NCI-H345 treated with DMSO at 0.1 percent for 48 hours (cell line): ENCODE measurements around the gene RPH3AL.
"Not testable (repeated sequence)": the region's sequence is repeated elsewhere in the genome, so short reads cannot be mapped to it uniquely, and the experiment has no call there.

Experiments used
- DNase-seq: peaks from one replicate; lab custom pipeline; 2025; ENCODE audit not compliant: unreplicated experiment; lab: John Stamatoyannopoulos, UW

RPH3AL gene

DNA sequence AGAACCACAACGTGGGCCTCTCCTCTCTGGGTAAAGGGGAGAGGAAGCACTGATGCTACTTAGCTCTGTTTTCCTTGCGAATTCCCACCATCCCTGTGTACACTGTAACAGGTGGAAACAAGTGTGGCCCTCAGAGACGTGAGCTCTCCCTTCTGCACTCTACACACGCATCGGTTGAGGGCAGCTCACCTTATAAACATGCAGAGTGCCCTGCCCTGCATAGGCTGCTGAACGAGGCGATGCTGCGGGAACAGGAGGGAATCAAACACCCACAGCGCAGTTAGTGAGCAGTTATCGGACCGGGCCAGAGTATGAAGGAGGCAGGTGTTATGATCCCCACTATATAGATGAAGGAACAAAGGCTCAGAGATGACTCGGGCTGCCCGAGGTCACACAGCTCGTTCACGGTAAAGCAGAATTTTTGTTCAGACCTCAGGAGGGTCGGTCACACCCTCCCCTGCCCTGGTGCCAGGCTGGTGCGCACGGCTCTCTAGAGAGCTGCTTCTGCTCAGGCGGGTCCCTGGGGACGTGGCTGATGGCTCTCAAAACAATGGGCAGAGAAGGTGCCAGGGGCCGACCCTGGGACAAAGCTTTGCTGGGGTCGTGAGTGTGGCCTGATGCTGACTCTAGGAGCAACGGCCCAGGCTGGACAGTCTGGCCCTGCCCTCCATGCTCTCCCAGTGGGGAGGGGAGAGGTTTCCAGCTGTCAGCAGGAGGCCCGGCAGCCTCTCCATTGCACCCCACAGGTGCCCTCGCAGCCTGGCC is 68.5 kb downstream of the RPH3AL start:
- DNase-seq, result no peak

DNA sequence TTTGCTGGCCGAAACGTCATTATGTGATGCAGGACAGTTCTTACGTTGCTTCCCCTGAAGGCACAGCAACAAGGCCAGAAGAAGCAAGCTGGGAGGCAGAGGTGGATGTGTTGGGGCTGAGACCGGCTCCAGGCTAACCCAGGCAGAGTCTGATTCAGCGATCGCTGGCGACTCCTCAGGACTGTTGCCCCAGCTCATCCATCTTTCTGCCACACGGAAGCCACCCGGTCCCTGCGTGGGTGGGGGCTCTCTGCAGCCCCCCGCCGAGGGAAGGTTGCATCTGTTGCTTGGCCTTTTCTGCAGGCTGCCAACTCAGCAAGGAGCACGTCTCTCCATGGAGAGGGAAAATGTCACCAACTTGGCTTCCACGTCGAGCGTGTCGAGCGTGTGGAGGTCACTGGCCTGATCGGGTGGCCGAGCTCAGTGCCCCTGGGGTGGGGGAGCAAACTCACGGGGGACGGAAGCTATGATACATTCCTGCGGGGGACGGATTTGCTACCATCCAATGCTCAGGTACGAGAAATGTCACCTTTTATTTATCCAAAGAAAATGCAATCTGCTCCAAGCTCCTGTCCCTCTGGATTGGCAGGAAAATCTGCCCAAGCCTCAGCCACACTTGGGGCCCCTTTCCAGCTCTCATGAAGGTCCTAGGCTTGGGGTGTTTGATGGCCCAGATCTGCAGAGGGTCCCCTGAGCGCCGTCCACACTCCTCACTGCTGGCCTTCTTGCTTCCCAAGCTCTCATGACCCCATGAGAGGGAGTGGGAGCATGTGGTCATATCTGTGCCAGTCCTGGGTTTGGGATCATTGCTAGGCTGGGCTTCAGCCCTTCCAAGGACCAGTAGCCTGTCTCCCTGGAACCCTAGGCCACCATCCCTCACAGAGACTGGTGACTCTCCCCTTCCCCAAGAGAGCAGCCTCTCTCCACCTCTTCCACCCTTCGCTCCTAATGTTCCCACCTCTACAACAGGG is 69.4 kb downstream of the RPH3AL start:
- DNase-seq, result no peak

DNA sequence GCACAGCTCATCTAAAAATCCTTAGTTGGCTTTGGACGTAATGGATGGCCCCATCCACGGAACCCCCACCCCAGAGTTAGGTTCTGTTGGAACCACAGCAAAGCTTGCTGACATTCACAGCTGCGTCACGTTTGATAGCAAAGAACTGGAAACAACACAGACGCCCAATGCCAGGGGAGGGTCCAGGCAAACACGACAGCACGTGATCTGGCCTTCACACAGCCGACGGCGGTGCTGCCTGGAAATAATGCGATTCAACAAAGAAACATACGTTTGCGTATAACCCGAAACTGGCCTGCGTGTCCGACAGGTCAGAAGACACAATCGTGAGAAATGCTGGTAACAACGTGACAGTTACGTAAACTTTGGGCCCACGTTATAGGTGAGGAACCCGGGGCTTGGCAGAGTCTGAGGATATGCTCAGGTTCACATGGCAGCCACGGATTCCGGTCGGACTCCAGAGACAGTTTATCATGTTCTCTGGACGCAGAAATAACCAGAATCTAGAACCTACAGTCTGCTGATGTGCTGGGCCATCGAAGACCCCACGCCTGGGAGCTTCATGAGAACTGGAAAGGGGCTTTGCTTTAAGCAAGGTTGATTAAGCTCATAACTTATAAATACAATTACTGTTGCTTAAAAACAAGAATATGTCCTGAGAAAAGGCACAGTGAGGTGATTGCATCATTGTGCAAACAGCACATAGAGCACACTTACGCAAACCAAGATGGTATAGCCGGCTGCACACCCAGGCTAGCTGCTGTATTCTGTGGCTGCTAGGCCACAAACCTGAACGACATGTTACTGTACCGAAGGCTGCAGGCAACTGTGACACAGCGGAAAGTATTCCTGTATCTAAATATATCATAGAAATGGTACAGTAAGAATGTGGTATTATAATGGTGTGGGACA is 70.4 kb downstream of the RPH3AL start:
- no peak for DNase-seq

DNA sequence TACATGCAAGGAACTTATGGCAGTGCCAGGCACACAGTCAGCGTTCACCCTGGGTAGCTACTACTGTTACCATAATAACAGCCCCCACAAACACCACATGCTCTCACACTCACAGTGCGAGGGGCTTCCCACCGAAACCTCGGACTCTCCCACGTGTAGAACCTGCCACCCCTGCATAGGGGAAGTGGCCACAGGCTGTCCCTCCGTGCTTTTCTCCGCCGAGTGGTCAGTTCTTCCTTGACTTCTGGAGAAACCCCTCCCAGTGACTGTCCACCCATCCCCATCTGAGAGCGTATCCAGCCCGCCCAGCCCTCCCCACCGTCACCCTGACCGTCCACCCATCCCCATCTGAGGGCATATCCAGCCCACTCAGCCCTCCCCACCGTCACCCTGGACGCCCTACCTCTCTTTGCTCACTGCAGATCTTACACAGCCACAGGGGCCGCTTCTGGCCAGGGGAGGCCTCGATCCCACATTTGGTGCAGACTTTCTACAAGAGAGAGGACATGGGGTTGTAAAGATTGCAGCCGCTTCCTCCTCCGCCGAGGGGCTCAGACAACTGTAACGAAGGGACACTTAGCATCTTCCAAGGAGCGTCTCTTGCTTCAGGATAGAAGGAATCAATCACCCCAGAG is 71.1 kb downstream of the RPH3AL start:
- no peak for DNase-seq

DNA sequence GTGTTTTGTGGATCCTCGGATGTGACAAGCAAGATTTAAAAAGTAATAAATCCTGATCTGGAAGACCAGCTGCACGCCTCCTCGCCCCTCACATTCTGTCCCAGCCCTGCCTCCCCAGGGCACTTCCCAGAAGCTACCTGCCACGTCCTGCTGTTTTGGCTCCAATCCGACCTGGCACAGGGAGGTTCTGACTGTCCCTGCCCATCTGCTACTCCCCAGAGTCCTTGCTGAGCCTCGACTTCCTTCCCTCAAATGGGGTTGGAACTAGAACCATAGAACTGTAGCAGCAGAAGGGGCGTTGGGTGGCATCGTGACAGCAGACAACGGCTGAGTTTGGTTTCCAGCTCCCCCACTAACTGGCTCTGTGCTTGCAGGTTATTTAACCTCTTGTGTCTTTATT is 71.7 kb downstream of the RPH3AL start:
- no peak for DNase-seq

DNA sequence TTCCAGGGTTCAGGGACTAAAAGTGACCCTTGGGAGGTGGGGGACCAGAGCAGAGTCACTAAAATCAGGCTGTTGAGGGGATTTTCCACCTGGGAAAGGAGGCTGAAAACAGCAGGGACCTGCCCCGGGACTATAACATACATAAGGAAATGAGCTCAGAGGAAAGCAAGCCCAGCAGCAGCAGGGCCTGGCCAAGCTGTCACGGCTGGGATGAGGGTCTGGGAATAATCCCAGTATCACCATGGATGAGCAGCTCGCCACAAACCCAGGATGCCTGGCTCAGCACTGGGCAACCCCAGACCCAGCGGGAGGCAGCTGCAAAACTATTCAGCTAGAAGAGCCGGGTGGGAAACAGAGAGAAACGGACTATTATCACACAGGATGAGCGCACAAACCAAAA is 72.4 kb downstream of the RPH3AL start:
- DNase-seq, result no peak

DNA sequence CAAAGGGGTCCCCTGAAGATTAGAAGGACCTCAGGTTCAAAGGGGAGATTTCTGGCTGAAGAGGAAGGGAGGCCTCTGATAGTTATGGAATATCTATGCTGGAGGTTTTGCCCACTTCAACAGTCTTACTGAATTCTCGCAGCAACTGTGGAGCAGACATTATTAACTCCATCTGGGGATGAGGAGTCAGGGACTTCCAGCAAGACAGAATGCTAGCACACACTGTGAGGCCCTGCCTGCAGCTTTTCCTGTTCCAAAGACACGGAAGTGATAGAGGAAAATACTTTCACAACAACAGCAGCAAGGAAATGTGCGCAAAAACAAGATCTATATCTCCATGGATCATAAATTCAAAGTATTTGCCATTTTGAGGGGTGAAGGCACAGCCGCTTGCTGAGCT is 72.8 kb downstream of the RPH3AL start:
- no peak for DNase-seq

DNA sequence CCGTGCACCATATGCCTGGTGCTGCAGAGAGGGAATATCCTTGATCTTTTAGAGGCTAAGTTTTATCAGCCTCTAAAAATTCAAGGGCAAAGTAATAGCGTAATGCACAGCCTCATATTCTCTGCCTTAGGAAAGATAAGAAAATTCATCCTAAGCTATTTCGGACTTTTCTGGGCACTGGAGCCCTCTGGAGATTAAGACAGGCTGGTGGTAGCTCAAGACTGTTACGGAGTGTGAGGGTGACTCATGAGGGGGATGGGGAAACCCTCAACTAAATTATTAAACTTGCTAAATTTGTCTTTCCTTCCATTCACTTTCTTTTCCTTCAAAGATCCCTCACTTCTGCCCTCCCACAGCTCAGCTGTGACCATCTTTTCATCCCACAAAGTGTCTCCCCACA is 73.3 kb downstream of the RPH3AL start:
- DNase-seq, result no peak

DNA sequence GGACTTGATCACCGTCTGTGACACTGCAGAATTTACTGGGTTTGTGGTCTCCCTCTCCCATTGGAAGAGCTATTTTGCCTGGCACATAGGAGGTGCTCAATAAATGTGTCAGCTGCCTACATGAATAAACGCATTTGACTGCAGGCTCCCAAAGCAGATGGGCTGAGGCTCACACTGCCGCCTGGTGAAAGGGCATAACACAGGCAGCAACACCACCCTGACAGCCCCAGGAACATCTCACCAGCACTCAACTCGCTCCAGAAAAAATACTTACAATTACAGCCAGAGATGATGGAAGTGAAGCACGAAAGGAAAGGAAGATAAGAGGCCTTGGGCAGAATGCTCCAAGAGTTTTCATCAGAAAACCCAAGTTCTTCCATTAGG is 73.9 kb downstream of the RPH3AL start:
- DNase-seq, result no peak

DNA sequence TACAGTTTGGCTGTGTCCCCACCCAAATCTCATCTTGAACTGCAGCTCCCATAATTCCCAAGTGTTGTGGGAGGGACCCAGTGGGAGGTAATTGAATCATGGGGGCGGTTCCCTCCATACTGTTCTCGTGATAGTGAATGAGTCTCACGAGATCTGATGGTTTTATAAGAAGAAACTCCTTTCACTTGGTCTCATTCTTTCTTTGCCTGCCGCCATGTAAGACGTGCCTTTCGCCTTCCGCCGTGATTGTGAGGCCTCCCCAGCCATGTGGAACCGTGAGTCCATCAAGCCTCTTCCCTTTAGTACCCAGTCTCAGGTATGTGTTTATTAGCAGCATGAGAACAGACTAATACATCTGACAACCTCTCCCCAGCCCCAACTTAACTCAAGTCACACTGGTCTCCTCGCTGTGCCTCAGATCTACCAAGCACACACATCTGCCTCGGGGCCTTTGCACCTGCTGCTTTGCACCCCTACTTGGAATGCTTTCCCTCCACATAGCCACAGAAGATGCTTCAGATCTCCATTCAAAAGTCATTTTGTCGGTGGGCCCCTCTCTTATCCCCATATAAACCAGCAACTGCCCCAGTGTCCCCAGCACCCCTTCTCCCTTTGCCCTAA is 74.4 kb downstream of the RPH3AL start:
- DNase-seq, result no peak

DNA sequence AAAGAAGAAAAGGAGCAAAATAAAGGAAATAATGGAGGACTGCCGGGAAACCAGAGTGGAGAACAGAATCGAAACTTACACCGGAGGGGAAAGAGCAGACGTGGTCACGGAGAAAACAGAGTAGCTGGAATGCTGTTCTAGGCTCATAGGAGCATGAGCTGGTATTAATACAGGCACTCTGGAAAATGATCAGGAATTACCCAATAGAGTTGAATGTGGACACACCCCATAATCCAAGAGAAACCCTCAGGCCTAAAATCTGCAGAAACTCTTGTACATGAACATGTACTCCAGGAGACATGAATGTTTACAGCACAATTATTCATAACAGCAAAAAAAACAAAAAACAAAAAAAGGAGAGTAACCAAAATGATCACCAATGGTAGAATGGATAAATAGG is 77.7 kb downstream of the RPH3AL start:
- no peak for DNase-seq

DNA sequence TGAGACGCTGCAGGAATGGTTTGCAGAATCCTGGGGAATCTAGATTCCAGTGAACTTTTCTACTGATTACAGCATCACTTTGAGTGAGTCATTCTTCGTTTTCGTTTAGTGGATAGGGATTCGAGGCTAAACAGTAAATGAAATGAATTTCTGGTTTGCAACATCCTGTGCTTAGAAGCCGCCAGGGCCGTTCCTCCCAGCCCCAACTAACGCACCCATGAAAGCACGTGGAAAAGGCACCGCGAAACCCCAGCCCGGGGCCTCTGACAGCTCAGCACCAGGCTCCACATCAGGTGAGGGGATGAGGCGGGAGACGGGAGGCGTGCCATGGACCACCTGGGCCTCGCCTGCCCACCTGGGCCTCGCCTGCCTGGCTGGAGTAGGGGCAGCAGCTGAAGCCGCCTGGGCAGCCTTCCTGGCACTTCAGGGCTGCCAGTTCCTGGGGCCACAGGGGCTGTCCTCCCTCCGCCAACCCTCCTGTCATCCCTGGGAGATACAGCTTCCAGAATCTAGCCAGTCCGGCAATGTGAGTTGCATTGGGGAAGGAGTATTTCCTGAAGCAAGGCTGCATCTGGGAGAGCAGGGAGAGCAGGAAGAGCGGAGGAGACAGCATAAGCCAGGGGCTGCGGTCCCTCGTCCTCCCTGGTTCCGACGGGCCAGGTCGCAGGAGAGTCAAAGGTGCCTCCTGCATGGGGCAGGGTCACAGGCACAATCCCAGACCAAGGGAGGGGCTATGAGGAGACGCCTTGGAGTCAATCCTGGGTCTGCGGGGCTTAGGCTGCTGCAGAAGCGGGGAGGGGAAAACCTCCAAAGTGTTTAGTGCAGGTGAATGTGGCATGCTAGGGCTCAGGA is 78.4 kb downstream of the RPH3AL start:
- no peak for DNase-seq

DNA sequence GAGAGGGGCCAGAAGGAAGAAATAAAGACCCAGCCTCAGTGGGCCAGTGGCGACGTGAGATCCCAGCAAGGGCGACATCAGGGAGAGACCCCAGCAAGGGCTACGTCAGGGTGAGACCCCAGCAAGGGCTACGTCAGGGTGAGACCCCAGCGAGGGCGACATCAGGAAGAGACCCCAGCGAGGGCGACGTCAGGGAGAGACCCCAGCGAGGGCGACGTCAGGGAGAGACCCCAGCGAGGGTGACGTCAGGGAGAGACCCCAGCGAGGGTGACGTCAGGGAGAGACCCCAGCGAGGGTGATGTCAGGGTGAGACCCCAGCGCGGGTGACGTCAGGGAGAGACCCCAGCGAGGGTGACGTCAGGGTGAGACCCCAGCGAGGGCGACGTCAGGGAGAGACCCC is 79.8 kb downstream of the RPH3AL start:
- DNase-seq, result not testable (repeated sequence)

DNA sequence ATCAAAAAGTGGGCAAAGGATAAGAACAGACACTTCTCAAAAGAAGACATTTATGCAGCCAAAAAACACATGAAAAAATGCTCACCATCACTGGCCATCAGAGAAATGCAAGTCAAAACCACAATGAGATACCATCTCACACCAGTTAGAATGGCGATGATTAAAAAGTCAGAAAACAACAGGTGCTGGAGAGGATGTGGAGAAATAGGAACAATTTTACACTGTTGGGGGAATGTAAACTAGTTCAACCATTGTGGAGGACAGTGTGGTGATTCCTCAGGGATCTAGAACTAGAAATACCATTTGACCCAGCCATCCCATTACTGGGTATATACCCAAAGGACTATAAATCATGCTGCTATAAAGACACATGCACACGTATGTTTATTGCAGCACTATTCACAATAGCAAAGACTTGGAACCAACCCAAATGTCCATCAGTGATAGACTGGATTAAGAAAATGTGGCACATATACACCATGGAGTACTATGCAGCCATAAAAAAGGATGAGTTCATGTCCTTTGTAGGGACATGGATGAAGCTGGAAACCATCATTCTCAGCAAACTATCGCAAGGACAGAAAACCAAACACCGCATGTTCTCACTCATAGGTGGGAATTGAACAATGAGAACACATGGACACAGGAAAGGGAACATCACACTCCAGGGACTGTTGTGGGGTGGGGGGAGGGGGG is 80.5 kb downstream of the RPH3AL start:
- DNase-seq, result not testable (repeated sequence)

DNA sequence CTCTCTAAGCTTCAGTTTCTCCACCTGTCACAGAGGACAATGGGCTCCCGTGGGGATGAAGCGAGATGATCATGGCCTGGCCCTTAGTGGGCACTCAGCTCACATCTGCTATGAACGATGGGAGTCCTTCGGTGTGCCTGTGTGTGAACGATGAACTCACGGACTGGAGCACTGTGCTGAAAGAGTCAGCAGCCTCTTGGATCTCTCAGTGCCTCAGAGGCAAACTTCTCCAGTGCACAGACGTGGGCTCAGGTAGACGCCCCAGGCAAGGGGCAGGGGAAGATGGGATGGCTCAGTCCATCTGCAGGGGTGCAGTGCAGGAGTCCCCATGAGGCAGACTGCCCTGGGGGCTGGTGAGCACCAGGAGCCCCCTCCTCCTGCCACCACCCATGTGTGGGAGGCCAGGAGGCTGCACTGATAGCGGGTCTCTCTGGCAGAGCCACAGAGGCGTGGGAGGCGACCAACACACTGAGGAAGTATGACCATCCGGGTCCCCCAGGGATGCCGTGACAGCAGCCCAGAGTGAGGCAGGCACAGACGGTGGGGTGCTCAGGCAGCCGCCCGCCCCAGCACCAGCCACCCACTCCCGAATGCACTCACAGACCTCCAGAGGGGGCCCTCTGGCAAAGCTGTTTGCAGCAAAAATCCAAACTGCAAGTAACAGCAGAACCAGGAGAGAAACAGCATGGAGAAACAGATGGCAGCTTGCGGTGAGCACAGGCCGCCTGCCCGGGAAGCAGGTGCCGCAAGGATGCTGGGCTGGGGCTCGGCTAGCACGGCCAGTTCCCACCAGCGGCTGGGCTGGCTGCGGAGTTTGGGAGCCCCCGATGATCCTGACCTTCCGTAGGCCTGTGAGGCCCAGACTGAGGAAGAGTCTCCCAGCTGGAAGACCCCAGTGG is 82.7 kb downstream of the RPH3AL start:
- DNase-seq, result no peak

DNA sequence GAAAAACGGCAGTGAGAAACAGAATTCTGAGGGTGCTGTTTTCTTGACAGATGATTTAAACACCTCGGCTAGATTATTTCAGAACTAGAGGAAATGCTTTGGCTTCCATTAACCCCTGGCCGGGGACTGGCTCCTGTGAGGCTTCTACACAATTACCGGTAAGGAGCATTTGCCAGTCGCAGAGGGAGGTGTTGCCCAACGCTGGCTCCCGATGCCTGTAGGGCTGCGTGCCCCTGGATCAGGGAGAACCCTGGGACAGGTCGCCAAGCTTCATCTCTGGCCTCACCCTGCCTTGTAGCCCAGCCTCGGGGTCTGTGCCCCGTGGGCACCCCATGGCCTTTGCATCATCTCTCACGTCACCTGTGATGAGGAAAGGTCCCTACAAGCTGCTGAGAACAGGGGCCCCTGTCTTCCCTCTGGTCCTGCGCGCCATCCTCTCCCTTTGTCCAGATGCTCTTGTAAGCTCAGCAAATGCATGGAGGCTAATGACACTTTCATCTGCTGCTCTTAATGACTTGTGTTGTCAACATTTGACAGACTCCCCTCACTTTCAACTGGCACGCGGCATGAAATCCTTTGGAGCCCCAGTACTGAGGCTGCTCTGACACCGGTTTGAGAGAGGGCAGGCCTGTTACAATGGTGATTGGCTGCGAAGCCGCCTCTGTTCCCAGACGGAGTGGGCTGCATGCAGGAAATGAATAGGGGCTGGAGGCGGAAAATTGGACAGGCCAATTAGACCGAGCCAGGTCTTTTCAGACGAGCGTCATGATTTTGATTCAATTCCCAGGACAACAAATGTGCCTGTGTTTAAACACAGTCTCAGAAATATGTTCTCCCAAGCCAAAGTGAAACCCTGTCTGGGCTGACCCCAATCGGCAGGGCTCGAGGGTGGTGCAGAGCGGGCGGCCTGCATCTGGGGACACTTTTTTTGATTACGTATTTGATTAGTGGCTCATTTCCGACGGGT is 85.6 kb downstream of the RPH3AL start:
- DNase-seq, result no peak

DNA sequence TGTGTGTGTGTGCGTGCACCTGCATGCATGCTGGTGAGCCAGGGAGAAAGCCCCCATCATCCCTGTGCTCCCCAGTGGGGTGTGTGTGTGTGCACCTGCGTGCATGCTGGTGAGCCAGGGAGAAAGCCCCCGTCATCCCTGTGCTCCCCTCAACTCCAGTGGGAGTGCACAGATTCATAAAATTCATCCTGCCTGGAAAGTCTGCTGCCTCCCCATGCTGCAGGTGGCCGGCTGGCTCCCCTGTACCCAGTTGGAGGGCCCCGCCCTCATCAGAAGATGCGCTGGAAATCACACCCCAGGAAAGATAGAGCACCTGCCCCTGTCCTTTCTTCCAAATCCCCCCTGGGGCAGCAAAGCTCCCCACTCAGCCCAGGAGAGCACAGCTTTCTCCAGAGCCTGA is 86.4 kb downstream of the RPH3AL start:
- DNase-seq, result no peak
